DMS114 treated with DMSO at 0.1 percent for 48 hours (cell line): ENCODE data around the gene SUPT7L.
A peak's percentile ranks its signal among the peaks of the same experiment; 100 is the strongest.
"Not testable (repeated sequence)": the region's sequence is repeated elsewhere in the genome, so short reads cannot be mapped to it uniquely, and the experiment has no call there.

Experiments
- DNase-seq: peaks from one replicate; lab custom pipeline; 2025; ENCODE audit not compliant: unreplicated experiment; lab: John Stamatoyannopoulos, UW

The SUPT7L gene

DNA sequence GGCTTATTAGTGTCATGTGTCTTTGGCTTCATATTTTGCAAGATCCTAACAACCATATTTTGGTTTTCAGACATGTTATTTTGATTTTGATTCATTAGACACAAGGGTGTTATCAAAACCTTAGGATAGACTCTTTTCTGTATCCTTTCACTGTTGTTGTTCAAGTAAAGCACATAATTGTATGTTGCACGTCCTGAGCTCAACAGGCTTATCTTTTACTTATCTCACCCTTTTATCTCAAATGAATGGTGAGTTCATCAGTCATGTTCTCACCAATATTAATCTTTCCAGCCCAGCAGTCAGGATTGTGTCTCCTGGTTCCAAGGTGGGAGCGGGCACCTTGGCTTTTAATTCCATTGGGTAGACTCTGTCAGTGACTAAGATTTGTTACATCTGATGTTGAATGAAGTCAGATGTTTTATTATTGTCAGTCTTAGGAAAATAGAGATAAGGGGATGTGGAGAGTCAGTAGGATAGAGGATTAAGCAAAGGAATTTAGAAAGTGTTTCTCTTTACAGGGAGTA lies 22.6 kb downstream of the SUPT7L start:
- DNase-seq = no peak

DNA sequence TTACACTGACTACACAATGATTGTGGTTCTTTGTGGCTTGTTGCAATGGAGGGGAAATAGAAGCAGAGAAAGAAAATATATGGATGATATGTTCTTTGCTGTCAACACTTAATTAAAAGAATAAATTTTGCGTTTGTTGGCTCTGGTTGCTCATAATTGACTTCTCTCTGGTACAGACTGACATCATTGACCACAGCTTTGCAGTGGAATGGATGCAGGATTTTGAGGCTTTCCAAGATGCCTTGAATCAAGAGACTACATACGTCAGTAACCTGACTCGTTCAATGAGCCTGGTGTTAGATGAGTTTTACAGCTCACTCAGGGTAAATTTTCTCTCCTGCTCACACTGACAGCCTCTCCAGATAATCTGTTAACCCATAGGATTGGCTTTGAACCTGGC lies 24.7 kb downstream of the SUPT7L start:
- no peak for DNase-seq

- no peak for DNase-seq
Measured at GRCh38 chr2:27638037-27638637, 25.3 kb downstream of the SUPT7L start.

DNA sequence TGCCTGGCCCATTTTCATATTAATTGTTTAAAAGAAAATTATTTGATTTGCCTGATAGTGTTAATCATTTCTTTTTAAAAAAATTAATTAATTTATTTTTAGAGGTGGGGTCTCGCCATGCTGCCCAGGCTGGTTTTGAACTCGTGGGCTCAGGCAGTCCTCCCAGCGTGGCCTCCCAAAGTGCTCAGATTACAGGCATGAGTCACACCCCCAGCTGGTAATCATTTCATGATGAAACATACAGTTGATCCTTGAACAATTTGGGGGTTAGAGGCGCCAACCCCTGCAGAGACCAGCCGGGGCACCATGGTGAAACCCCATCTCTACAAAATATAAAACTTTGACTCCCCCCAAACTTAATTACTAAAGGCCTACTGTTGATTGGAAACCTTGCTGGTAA lies 26.6 kb downstream of the SUPT7L start:
- no peak for DNase-seq

- no peak for DNase-seq
Measured at GRCh38 chr2:27634291-27634690, 29.1 kb downstream of the SUPT7L start.

GRCh38 chr2:27630257-27630656 lies 33.2 kb downstream of the SUPT7L start:
- DNase-seq = not testable (repeated sequence)

- DNase-seq = peak; percentile 80
Measured at GRCh38 chr2:27628767-27629709, 34.4 kb downstream of the SUPT7L start, which contains the start of the genes CCDC121 and GPN1. CCDC121 (minus strand) TSS chr2:27629012; CDS start chr2:27627799, 1,213 bp downstream. GPN1 (plus strand) TSS chr2:27629050; CDS start chr2:27629059, 9 bp downstream.

GRCh38 chr2:27627963-27628766 lies 35.2 kb downstream of the SUPT7L start:
- DNase-seq = no peak

- DNase-seq = not testable (repeated sequence)
Measured at GRCh38 chr2:27626921-27627320, 36.5 kb downstream of the SUPT7L start.

- DNase-seq = not testable (repeated sequence)
Measured at GRCh38 chr2:27626323-27626722, 37.1 kb downstream of the SUPT7L start.

DNA sequence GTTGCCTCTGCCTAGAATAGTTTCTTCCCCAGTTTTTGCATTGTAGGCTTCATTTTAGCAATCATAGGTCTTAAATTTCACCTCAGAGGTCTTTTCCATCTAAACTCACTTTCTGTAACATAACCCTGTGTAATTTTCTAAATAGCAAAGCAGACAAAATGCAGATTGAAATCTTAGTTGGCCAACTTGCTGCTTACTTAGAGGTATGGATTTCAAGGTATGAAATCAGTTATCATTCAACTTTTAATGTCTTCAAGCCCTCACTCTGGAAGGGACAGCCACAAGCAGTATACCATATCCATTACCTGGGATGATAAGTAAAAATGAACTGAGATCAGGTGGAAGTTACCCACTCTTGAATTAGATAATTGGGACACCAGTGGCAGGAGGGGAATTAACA lies 38.5 kb downstream of the SUPT7L start:
- no peak for DNase-seq

DNA sequence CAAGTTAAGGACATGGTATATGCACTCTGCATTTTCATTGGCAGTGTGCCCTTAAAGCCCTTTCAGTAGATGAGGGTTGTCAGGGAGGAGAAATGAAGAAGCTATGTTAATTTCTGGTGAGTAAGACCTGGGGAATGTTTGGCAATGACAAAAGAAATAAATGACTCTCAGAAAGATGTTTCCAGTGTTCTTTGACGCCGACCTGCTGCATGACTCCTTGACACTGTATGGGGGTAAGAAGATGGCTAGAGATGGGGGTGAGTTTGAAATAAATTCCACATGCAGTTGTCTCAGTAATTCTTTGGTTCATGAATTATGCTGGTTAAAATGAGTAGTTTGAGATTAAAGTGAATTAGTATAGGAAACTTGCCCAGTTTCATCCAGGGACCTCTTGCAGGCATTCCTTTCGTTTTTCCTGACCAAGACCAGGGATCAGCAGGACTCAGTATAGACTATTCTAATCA lies 40.5 kb downstream of the SUPT7L start:
- no peak for DNase-seq

DNA sequence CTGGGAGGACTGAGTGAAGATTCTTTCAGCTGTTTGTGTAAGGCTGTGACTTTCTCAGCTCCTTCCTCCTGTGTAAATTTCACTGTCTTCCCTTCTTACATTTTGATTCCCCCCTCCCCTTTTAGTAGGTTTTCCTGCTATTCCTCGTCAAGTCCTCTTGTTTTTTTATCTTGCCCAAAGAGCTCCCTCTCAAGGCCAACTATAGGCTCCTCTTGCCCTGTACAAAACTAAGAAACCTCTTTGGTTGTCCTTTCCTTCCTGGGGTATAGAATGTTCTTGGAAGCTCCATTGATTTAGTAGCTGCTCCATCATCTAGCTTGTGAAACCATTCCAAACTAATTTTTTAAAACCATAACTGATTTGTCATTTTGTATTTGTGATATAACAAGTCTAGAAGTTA lies 41.9 kb downstream of the SUPT7L start:
- no peak for DNase-seq

- no peak for DNase-seq
Measured at GRCh38 chr2:27615316-27615715, 48.1 kb downstream of the SUPT7L start.

GRCh38 chr2:27613985-27614384 lies 49.4 kb downstream of the SUPT7L start:
- DNase-seq = no peak

DNA sequence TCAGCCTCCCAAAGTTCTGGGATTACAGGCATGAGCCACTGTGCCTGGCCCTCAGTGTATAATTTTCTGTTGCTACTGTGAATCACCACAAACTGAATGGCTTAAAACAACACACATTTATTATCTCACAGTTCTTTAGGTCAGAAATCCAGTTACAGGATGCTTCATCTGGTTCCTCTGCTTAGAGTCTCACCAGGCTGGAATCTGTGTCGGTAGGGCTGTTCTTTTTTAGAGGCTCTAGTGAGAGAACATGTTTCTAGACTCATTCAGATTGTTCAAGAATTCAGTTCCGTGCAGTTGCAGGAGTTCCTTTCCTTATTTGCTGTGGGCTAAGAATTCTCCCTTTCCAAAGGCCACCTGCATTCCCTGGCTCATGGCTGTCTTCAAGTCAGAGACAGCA lies 56.8 kb downstream of the SUPT7L start:
- no peak for DNase-seq
